GM21447 (cell line): ENCODE results near the gene DPPA2.
"Not testable (repeated sequence)": the region's sequence is repeated elsewhere in the genome, so short reads cannot be mapped to it uniquely, and the experiment has no call there.

ENCODE experiments used
- ATAC-seq: cut with Tn5 transposase; IDR thresholded peaks from one replicate; pipeline ENCODE4 v1.9.1; 2021; ENCODE audit not compliant: unreplicated experiment

Gene DPPA2

GRCh38 chr3:109316162-109316730, at the start of gene DPPA2:
Gene DPPA2 (minus strand): TSS chr3:109316517. CDS start chr3:109314542, 1,975 bp downstream.
- no peak for ATAC-seq

- ATAC-seq: no peak
These were observed 47.8 kb upstream of the DPPA2 start for GRCh38 chr3:109364088-109364487.

GRCh38 chr3:109363634-109364033, 47.3 kb upstream of the DPPA2 start:
- no peak for ATAC-seq

- no peak for ATAC-seq
These were observed 46.5 kb upstream of the DPPA2 start for GRCh38 chr3:109362823-109363222.

- not testable (repeated sequence) for ATAC-seq
These were observed 42.5 kb upstream of the DPPA2 start for GRCh38 chr3:109358809-109359208.

GRCh38 chr3:109356442-109357155, 40.3 kb upstream of the DPPA2 start:
- no peak for ATAC-seq

- no peak for ATAC-seq
These were observed 39.5 kb upstream of the DPPA2 start for GRCh38 chr3:109355625-109356441.

GRCh38 chr3:109353057-109353456, 36.7 kb upstream of the DPPA2 start:
- ATAC-seq: no peak

- ATAC-seq: no peak
These were observed 34.9 kb upstream of the DPPA2 start for GRCh38 chr3:109351231-109351630.

- ATAC-seq: no peak
These were observed 30.5 kb upstream of the DPPA2 start for GRCh38 chr3:109346770-109347295.

GRCh38 chr3:109346099-109346498, 29.8 kb upstream of the DPPA2 start:
- ATAC-seq: no peak

GRCh38 chr3:109339714-109340648, 23.7 kb upstream of the DPPA2 start:
- ATAC-seq: no peak

- no peak for ATAC-seq
These were observed 22.9 kb upstream of the DPPA2 start for GRCh38 chr3:109339197-109339596.

- no peak for ATAC-seq
These were observed 22.0 kb upstream of the DPPA2 start for GRCh38 chr3:109338322-109338721.

GRCh38 chr3:109337393-109337792, 21.1 kb upstream of the DPPA2 start, which contains the start of gene DPPA4:
Gene DPPA4 (minus strand): TSS chr3:109337546. CDS start chr3:109337517, 29 bp downstream.
- no peak for ATAC-seq

GRCh38 chr3:109336291-109336861, 20.1 kb upstream of the DPPA2 start:
- ATAC-seq: no peak

GRCh38 chr3:109334572-109334971, 18.3 kb upstream of the DPPA2 start:
- no peak for ATAC-seq

GRCh38 chr3:109331692-109332091, 15.4 kb upstream of the DPPA2 start:
- ATAC-seq: no peak

- no peak for ATAC-seq
These were observed 14.1 kb upstream of the DPPA2 start for GRCh38 chr3:109330405-109330804.

GRCh38 chr3:109328202-109328601, 11.9 kb upstream of the DPPA2 start:
- no peak for ATAC-seq
